ENCODE data around the gene TEX48. TPM values are rescaled to one million over a fixed set of nuclear protein-coding genes. Genes with fewer than 3 reads are reported as not detected.

TEX48 gene
- total RNA-seq, 2 experiments from 2014 or later: 0.61 to 1.7 TPM

DNA sequence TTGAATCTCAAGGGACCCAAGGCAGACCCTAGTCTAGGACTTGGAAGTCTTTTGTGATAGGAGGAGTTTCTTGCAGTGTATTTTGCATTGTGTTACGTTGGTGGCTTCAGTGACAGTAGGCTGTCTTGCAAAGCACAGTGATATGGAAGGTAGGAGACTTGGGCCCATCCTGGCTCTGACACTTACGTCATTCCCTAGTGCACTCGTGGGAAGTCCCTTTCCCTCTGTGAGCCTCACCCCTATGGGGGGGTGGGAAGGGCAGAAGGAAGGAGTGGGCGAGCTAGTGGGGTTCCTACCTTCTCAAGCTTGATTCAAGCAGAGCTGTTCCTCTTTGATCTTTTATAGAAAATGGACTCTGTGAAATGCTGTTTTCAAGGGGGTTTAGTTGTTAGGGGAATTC is 15.1 kb downstream of the TEX48 start:
- Mint-ChIP-seq H3K27ac (no peak overlapping the region), H3K4me1 (ENCODE audit: low read depth) (peaks cover 8% of the 10 kb centered on the region), H3K36me3 (ENCODE audit: low read depth) (no peaks in the 10 kb centered on the region), H3K4me3 (no peak overlapping the region), H3K27me3 (ENCODE audit: low read depth) (peaks cover 15% of the 10 kb centered on the region), H3K9me3 (ENCODE audit: insufficient read depth) (no peaks in the 10 kb centered on the region)
- CTCF ChIA-PET: interaction anchor here (0.7 to 3.7 kb wide), 7 partner anchors 14 to 348 kb away, joined by 3 to 17 read pairs (median 8); no protein-coding TSS in a partner anchor
- no peak for ATAC-seq
- POLR2A ChIA-PET: no interaction called here
- no peak for DNase-seq

DNA sequence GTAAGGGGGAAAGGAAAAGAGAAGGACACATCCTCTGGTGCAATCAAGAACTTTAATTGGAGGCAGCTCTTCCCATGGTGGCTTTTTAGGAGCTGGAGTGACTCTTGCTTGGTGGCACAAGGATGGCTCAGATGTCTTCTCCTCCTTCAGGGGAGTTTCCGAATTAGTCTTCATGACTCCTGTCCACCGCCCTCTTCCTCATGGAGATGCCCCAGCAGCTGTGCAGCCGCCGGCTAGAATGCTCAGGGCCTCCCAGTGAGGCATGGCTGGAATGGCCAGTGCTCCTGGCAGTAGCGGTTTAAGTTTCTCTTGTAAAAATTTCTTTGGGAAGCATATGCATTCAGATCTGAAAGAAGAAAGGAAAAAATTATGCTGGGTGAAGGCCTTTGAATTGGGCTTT is 15.6 kb downstream of the TEX48 start:
- ChIA-PET POLR2A (interaction anchor here (0.7 kb wide), 1 partner anchor 104 kb away, joined by 3 read pairs; no protein-coding TSS in a partner anchor), CTCF (interaction anchor here (0.7 to 3.7 kb wide), 8 partner anchors 13 to 348 kb away, joined by 3 to 17 read pairs (median 6); no protein-coding TSS in a partner anchor)
- Mint-ChIP-seq H3K27ac (no peak overlapping the region), H3K4me1 (ENCODE audit: low read depth) (peaks cover 8% of the 10 kb centered on the region), H3K4me3 (no peak overlapping the region), H3K36me3 (ENCODE audit: low read depth) (no peaks in the 10 kb centered on the region), H3K9me3 (ENCODE audit: insufficient read depth) (no peaks in the 10 kb centered on the region), H3K27me3 (ENCODE audit: low read depth) (peaks cover 15% of the 10 kb centered on the region)
- no peak for ATAC-seq
- DNase-seq: no peak

DNA sequence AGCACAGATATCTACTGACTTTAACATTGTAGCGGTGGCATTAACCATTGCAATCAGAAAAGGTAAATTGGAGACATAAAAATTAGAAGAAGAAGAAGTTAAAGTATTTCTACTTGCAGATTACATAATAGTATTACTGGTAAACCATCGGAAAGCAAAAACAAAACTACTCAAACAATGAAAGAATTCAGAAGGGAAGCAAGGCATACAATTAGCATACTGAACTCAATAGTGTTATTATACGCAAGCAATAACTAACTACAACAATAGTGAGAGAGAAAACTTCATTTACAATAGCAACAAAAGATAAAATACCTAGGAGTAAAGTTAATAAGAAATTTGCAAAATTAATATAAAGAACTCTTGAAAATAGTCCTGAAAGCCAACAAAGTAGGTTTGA is 17.8 kb downstream of the TEX48 start:
- no peaks in the 10 kb centered on the region for H3K36me3 Mint-ChIP-seq (ENCODE audit: low read depth)
- no peak overlapping the region for H3K4me3 Mint-ChIP-seq
- H3K4me1 Mint-ChIP-seq (ENCODE audit: low read depth): peaks cover 8% of the 10 kb centered on the region
- H3K27ac Mint-ChIP-seq: no peak overlapping the region
- ChIA-PET POLR2A (no interaction called here), CTCF (interaction anchor here (1.0 to 3.7 kb wide), 4 partner anchors 11 to 349 kb away, joined by 3 to 17 read pairs (median 10); no protein-coding TSS in a partner anchor)
- peaks cover 13% of the 10 kb centered on the region for H3K27me3 Mint-ChIP-seq (ENCODE audit: low read depth)
- no peak for ATAC-seq
- H3K9me3 Mint-ChIP-seq (ENCODE audit: insufficient read depth): no peaks in the 10 kb centered on the region
- DNase-seq: no peak

DNA sequence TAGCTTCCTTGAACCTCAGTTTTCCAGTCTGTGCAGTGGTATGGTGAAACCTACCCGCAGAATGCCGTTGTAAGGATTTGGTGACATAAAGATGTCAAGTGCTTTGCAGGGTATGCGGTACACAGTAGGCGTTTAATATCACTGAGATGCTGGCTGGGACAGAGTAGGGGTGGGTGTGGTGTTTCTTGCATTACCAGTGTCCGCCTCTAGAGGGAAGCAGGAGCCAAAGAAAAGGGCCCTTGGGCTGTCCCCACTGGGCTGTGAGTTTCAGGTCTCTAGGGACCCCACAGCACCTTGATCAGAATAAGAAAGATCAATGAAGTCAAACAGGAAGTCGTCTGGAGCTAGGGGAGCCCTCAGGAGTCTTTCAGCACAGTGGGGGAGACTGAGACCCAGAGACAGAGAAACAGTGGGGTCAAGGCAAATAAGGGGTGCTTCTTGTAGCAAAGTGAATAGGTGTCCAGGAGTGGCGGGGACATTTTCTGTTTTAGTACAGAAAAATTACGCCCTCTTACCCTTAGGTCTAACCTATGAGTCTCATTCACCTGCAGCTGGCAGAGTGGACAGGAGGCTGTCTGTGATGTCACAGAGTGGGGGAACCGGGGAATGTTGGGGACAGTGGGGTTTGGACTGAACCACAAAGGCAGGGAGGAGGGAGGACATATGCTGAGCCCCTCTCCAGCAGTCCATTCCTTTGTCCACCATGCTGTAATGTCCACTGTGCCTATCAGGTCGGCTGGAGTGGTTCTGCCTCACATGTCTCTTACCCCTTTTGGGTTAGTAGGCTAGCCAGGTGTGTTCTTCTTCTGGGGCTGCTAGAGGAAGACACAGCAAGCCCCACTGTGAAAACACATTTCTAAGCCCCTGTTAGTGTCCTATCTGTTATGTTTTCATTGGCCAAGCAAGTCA is 19.7 kb downstream of the TEX48 start:
- H3K27ac Mint-ChIP-seq: peak overlapping the region; percentile 9
- H3K36me3 Mint-ChIP-seq (ENCODE audit: low read depth): no peaks in the 10 kb centered on the region
- no peaks in the 10 kb centered on the region for H3K9me3 Mint-ChIP-seq (ENCODE audit: insufficient read depth)
- CTCF ChIA-PET: interaction anchor here (0.6 to 2.6 kb wide), 29 partner anchors 8 to 862 kb away, joined by 3 to 17 read pairs (median 4); partner anchors contain the start of gene ATP6V1G1
- POLR2A ChIA-PET: interaction anchor here (1.0 kb wide), 1 partner anchor 9 kb away, joined by 3 read pairs; no protein-coding TSS in a partner anchor
- ATAC-seq (peak; percentile 93), DNase-seq (peak; percentile 82)
- H3K4me3 Mint-ChIP-seq: no peak overlapping the region
- H3K4me1 Mint-ChIP-seq (ENCODE audit: low read depth): peaks cover 8% of the 10 kb centered on the region
- H3K27me3 Mint-ChIP-seq (ENCODE audit: low read depth): peaks cover 13% of the 10 kb centered on the region

DNA sequence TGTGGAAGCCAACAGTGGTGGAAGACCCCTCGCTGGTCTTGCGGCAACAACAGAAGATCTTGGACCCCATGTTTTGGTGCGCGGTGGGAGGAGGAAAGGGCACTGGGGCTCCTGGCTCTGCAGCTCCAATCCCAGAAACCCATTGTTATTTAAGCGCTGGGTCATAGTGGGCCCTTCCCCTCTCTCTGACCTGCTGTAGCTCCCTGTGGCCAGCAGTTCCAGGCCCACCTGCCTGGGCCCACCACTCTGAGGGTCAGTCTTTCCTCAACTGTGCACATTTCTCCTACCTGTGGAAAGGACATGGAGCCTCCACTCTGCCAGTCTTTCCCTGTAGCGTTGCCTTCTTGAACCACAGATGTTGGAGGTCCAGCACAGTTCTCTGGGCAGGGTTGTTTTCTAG is 24.3 kb downstream of the TEX48 start, which contains the start of gene TEX53:
Gene TEX53, minus strand, starts transcription at position 101 of the 400 bp plus-strand sequence. Its CDS starts 31 bp downstream, at position 70.
- CTCF ChIA-PET: interaction anchor here (1.0 to 1.6 kb wide), 3 partner anchors 150 to 252 kb away, joined by 3 to 5 read pairs (median 3); no protein-coding TSS in a partner anchor
- POLR2A ChIA-PET: interaction anchor here (1.5 kb wide), 1 partner anchor 70 kb away, joined by 5 read pairs; the partner anchor contains the start of gene ATP6V1G1
- no peaks in the 10 kb centered on the region for H3K9me3 Mint-ChIP-seq (ENCODE audit: insufficient read depth)

DNA sequence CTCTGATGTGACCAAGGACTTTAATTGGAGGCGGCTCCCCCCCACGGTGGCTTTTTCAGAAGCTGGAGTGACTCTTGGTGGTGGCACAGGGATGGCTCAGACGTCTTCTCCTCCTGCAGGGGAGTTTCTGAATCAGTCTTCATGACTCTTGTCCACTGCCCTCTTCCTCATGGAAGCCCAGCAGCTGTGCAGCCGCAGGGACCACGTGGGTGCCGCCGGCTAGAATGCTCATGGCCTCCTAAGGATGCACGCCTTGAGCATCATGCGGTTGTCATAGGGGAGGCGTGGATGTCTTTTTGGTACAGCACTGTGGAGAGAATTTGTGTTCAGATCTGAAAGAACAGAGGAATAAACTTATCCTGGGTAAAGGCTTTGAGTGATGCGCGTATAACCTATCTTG is 25.7 kb downstream of the TEX48 start:
- no peak overlapping the region for H3K4me3 Mint-ChIP-seq
- POLR2A ChIA-PET: no interaction called here
- no peak overlapping the region for H3K27ac Mint-ChIP-seq

More for the DNA sequence above, 24.3 kb downstream of the TEX48 start, which contains the start of gene TEX53:
- Mint-ChIP-seq H3K4me1 (ENCODE audit: low read depth) (peaks cover 14% of the 10 kb centered on the region), H3K27me3 (ENCODE audit: low read depth) (no peaks in the 10 kb centered on the region), H3K27ac (no peak within 1 kb of the TSS), H3K36me3 (ENCODE audit: low read depth) (no peaks in the 10 kb centered on the region), H3K4me3 (no peak within 1 kb of the TSS)
- ATAC-seq: no peak
- DNase-seq: no peak

DNA sequence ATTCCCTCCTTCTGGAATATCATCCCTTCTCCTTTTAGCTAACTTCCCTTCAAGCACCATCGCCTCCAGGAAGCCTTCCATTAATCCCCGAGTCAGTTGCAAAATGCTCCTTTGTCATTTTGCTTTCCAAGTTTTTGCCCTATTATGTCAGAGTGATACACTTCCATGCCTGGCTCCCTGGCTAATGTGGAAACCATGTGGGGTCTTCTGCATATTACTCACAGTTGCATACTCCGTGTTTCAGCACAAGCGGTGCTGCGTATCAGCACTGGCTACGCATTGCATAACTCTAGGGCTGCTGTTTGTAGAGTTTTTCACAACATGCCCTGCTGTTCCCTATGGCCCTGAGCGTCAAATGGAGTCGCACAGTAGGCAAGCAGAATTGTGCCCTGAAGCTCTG is 26.3 kb downstream of the TEX48 start:
- ATAC-seq (no peak), DNase-seq (no peak)
- ChIA-PET CTCF (interaction anchor here (1.6 to 6.4 kb wide), 3 partner anchors 36 to 248 kb away, joined by 5 to 292 read pairs (median 269); partner anchors contain the start of gene ATP6V1G1), POLR2A (no interaction called here)
- H3K4me3 Mint-ChIP-seq: no peak overlapping the region
- no peak overlapping the region for H3K27ac Mint-ChIP-seq
- H3K27me3 Mint-ChIP-seq (ENCODE audit: low read depth): no peaks in the 10 kb centered on the region
- peaks cover 19% of the 10 kb centered on the region for H3K4me1 Mint-ChIP-seq (ENCODE audit: low read depth)
- H3K9me3 Mint-ChIP-seq (ENCODE audit: insufficient read depth): no peaks in the 10 kb centered on the region
- H3K36me3 Mint-ChIP-seq (ENCODE audit: low read depth): peaks cover 3% of the 10 kb centered on the region

More for the DNA sequence above, 25.7 kb downstream of the TEX48 start:
- H3K4me1 Mint-ChIP-seq (ENCODE audit: low read depth): peaks cover 19% of the 10 kb centered on the region
- DNase-seq: no peak
- H3K36me3 Mint-ChIP-seq (ENCODE audit: low read depth): peaks cover under 1% of the 10 kb centered on the region
- H3K9me3 Mint-ChIP-seq (ENCODE audit: insufficient read depth): no peaks in the 10 kb centered on the region
- H3K27me3 Mint-ChIP-seq (ENCODE audit: low read depth): no peaks in the 10 kb centered on the region
- CTCF ChIA-PET: interaction anchor here (1.0 to 6.4 kb wide), 2 partner anchors 64 to 251 kb away, joined by 7 to 269 read pairs; partner anchors contain the start of gene ATP6V1G1
- ATAC-seq: no peak

DNA sequence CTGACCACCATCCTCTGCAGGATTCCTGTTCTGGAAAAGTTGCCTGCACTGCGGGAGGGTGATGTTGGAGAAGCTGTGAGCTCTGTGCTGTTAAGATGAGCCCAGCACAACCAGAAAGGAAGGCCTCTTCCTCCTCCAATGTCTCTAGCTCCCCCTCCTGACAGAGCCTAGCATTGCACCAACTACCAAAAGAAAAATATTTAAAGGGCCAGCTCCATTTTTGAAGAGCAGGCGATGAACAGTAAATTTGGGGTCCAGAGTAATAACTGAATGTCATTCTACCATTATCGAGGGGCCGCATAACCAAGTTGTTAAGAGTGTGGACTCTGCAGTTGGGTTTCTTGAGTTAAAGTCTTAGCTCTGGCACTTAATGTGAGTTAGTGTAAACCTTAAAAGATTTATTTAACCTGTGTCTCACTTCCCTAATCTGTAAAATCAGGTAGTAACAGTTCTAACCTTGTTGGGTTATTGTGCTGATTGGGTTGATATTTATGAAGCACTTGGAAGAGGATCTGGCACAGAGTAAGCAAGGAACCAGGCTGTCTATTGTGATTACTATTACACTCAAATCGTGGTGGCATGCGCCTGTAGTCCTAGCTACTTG is 28.3 kb downstream of the TEX48 start:
- peaks cover 5% of the 10 kb centered on the region for H3K36me3 Mint-ChIP-seq (ENCODE audit: low read depth)
- H3K4me1 Mint-ChIP-seq (ENCODE audit: low read depth): peaks cover 19% of the 10 kb centered on the region
- ATAC-seq (peak; percentile 84), DNase-seq (peak; percentile 92)
- H3K27ac Mint-ChIP-seq: peak overlapping the region; percentile 70
- POLR2A ChIA-PET: interaction anchor here (0.6 to 2.3 kb wide), 11 partner anchors 8 to 321 kb away, joined by 3 to 27 read pairs (median 3); partner anchors contain the start of gene ATP6V1G1
- CTCF ChIA-PET: interaction anchor here (0.7 to 6.4 kb wide), 89 partner anchors 8 to 873 kb away, joined by 3 to 292 read pairs (median 5); partner anchors contain the start of genes ATP6V1G1, TMEM268 and WHRN
- no peaks in the 10 kb centered on the region for H3K27me3 Mint-ChIP-seq (ENCODE audit: low read depth)
- no peaks in the 10 kb centered on the region for H3K9me3 Mint-ChIP-seq (ENCODE audit: insufficient read depth)
- no peak overlapping the region for H3K4me3 Mint-ChIP-seq

DNA sequence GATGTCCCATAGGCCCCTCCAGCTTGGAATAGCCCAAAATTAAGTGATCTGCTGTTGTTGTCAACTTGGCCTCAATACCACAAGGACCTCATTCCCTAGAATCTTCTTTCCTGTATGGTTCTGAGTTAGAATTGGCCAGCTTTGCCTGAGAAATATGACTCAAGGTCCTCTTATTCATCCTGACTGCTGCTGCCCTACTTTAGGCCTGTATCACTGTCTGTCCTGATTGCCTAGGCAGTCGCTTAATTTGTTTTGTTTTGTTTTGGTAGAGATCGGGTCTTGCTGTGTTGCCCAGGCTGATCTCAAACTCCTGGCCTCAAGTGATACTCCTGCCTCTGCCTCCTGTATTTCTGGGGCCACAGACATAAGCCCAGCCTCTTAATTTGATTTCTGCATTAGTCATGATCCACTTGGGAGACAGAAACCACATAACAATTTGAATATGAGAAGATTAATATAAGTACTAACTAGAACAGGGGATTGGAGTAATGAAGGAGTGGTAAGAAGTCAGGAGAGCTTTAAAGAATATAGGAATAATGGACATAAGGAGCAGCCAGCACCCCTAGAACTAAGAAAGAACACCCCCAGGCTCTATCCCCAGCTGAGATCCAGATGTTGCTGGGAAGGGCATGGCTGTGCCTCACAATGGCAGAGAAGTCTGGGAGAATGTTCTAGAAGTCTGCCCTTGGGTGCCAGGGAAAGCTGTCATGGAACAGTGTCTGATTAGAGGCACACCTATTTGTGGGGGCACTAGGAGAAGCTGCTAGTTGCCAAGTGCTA is 29.0 kb downstream of the TEX48 start:
- no peaks in the 10 kb centered on the region for H3K27me3 Mint-ChIP-seq (ENCODE audit: low read depth)
- peaks cover 9% of the 10 kb centered on the region for H3K36me3 Mint-ChIP-seq (ENCODE audit: low read depth)
- ChIA-PET CTCF (interaction anchor here (0.7 to 6.4 kb wide), 88 partner anchors 9 to 874 kb away, joined by 3 to 292 read pairs (median 5); partner anchors contain the start of genes ATP6V1G1, TMEM268 and WHRN), POLR2A (interaction anchor here (0.6 to 2.3 kb wide), 11 partner anchors 9 to 320 kb away, joined by 3 to 27 read pairs (median 3); partner anchors contain the start of gene ATP6V1G1)
- no peak for DNase-seq
- H3K4me3 Mint-ChIP-seq: no peak overlapping the region
- peaks cover 19% of the 10 kb centered on the region for H3K4me1 Mint-ChIP-seq (ENCODE audit: low read depth)
- ATAC-seq: peak; percentile 42
- no peaks in the 10 kb centered on the region for H3K9me3 Mint-ChIP-seq (ENCODE audit: insufficient read depth)
- H3K27ac Mint-ChIP-seq: peak overlapping the region; percentile 70

DNA sequence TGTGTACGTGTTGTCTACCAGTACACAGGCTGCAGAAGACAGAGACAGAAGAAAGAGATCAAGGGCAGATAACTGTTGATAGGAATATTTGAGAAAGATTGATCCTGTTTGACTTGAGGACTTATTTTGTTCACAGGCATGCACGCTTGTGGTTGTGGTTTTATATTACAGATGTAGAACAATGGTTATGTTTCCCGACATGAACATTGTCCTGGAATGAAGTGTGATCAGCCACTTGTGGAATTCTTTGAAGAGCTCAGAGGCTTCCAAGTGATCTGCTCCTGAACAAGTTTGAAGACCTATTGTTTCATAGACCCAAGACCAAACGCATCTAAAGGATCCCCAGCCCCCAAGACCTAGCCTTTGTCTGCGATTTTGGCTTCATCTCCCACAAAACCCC is 38.1 kb downstream of the TEX48 start:
- no peaks in the 10 kb centered on the region for H3K9me3 Mint-ChIP-seq (ENCODE audit: insufficient read depth)
- no peaks in the 10 kb centered on the region for H3K27me3 Mint-ChIP-seq (ENCODE audit: low read depth)
- ATAC-seq (no peak), DNase-seq (no peak)
- POLR2A ChIA-PET: interaction anchor here (1.7 kb wide), 1 partner anchor 10 kb away, joined by 3 read pairs; no protein-coding TSS in a partner anchor
- CTCF ChIA-PET: interaction anchor here (1.0 to 4.1 kb wide), 4 partner anchors 9 to 238 kb away, joined by 4 to 21 read pairs (median 12); no protein-coding TSS in a partner anchor
- peaks cover 69% of the 10 kb centered on the region for H3K36me3 Mint-ChIP-seq (ENCODE audit: low read depth)
- H3K27ac Mint-ChIP-seq: no peak overlapping the region
- no peak overlapping the region for H3K4me3 Mint-ChIP-seq
- peaks cover 4% of the 10 kb centered on the region for H3K4me1 Mint-ChIP-seq (ENCODE audit: low read depth)

Measured in activated CD8-positive, alpha-beta T cell treated with anti-CD3 and anti-CD28 coated beads, Interleukin-2, amount 10 ng/mL, durations not matched to agents 7 days and 5 days (primary cell).